CD4-positive, alpha-beta T cell (primary cell): ENCODE results near the gene ZNF641. TPM values are rescaled to one million over a fixed set of nuclear protein-coding genes. Genes with fewer than 3 reads are reported as not detected.

Experiments
- ATAC-seq: fragments of 200-7000 bp; cut with Tn5 transposase; one replicate; pipeline ENCODE4 v1.10.0; 2022; ENCODE audit warnings: mild to moderate bottlenecking; ENCODE audit not compliant: poor library complexity
- CTCF ChIA-PET: fragments of 350-600 bp; sonication (Branson Sonifier 250); formaldehyde crosslinking; loops from one replicate; lab custom pipeline; 2021; ENCODE audit warnings: antibody characterized with exemption, inconsistent platforms; lab: Charles Lee
- POLR2A ChIA-PET: fragments of 350-600 bp; sonication (Branson Sonifier 250); formaldehyde crosslinking; loops from one replicate; lab custom pipeline; 2021; ENCODE audit warnings: antibody characterized with exemption, inconsistent platforms; lab: Charles Lee
- DNase-seq, 14 experiments: peaks; one replicate each; pipeline ENCODE4 v3.0.0-alpha.2; 2013 to 2020; ENCODE audit warnings: mixed read lengths in 2 of 14
- H3K27ac ChIP-seq, 2 donors: one replicate each; pipeline versions ENCODE4 v1.5.1 to v1.7.0; 2013; ENCODE audit warnings: low read length in 2 of 2, low read depth in 1 of 2, mild to moderate bottlenecking in 1 of 2
- H3K27me3 ChIP-seq, 2 experiments: 1 replicate in 1 of 2; 2 replicates in 1 of 2; pipeline versions ENCODE4 v1.6.1 to v1.7.0; 2013; ENCODE audit warnings: low read length in 2 of 2, control low read depth in 1 of 2, mild to moderate bottlenecking in 1 of 2, moderate library complexity in 1 of 2; ENCODE audit not compliant: insufficient read depth in 2 of 2, control insufficient read depth in 1 of 2
- H3K36me3 ChIP-seq: one replicate; pipeline ENCODE4 v1.6.1; 2013; ENCODE audit warnings: low read length, control low read depth; ENCODE audit not compliant: insufficient read depth
- H3K4me1 ChIP-seq: one replicate; pipeline ENCODE4 v1.6.1; 2013; ENCODE audit warnings: low read length, control low read depth; ENCODE audit not compliant: insufficient read depth
- H3K4me3 ChIP-seq: one replicate; pipeline ENCODE4 v1.5.1; 2013; ENCODE audit warnings: mild to moderate bottlenecking, low read length, moderate library complexity
- H3K9me3 ChIP-seq, 2 experiments: 1 replicate in 1 of 2; 2 replicates in 1 of 2; pipeline versions ENCODE4 v1.6.1 to v1.7.0; 2013; ENCODE audit warnings: low read length in 2 of 2, mild to moderate bottlenecking in 2 of 2, control low read depth in 1 of 2, moderate library complexity in 1 of 2; ENCODE audit not compliant: control insufficient read depth in 1 of 2, insufficient read depth in 1 of 2
- H3K27ac Mint-ChIP-seq: one replicate; pipeline ENCODE4 v1.8.0; 2020; ENCODE audit warnings: mixed read lengths
- H3K27me3 Mint-ChIP-seq: one replicate; pipeline ENCODE4 v1.8.0; 2021; ENCODE audit warnings: mixed read lengths
- H3K36me3 Mint-ChIP-seq: one replicate; pipeline ENCODE4 v1.8.0; 2021; ENCODE audit warnings: low read depth, mixed read lengths
- H3K4me1 Mint-ChIP-seq: one replicate; pipeline ENCODE4 v1.8.0; 2021; ENCODE audit warnings: low read depth, mixed read lengths
- H3K4me3 Mint-ChIP-seq: one replicate; pipeline ENCODE4 v1.8.0; 2020; ENCODE audit warnings: mild to moderate bottlenecking, mixed read lengths
- H3K9me3 Mint-ChIP-seq: one replicate; pipeline ENCODE4 v1.8.0; 2020; ENCODE audit warnings: mixed read lengths
- CTCF ChIP-seq: fragments of 200-600 bp; IDR thresholded peaks from one replicate; pipeline ENCODE4 v1.8.0; 2022; ENCODE audit warnings: antibody characterized with exemption, mild to moderate bottlenecking
- intact Hi-C, 2 experiments: fragments of 100-400 bp; cut with DNase I in 1 of 2; cut with micrococcal nuclease in 1 of 2; formaldehyde crosslinking; loops; one replicate each; pipeline versions ENCODE4 v1.15.1 to v1.9.0; 2023 to 2025; cut with DNase I, micrococcal nuclease
- total RNA-seq, 174 experiments: library from RNA in 2 of 174; stranded (reverse) in 2 of 174; gene quantifications; one replicate each; pipeline ENCODE4 v1.2.3 and lab custom pipeline; 2021 to 2026

Gene ZNF641
- total RNA-seq, 2 experiments from 2014 or later: 16.6 to 19.8 TPM

GRCh38 chr12:48356041-48356768, 5.5 kb upstream of the ZNF641 start:
- DNase-seq (no peak), ATAC-seq (no peak)
- Histone ChIP-seq H3K9me3 (no peaks in the 10 kb centered on the region), H3K27me3 (no peaks in the 10 kb centered on the region), H3K4me1 (peaks cover 3% of the 10 kb centered on the region), H3K27ac (no peak overlapping the region), H3K4me3 (no peak overlapping the region), H3K36me3 (no peaks in the 10 kb centered on the region)
- H3K9me3 Mint-ChIP-seq: no peaks in the 10 kb centered on the region
- H3K4me1 Mint-ChIP-seq: peaks cover 13% of the 10 kb centered on the region
- H3K4me3 Mint-ChIP-seq: no peak overlapping the region
- no peaks in the 10 kb centered on the region for H3K27me3 Mint-ChIP-seq
- POLR2A ChIA-PET: no interaction called here
- intact Hi-C loops: loop anchor here in 1 of 2 experiments (10.0 kb wide), 3 partner anchors 391 to 1981 kb away; partner anchors contain the start of genes SLC38A2 and TMEM106C
- CTCF ChIA-PET: no interaction called here
- no peak overlapping the region for H3K27ac Mint-ChIP-seq
- H3K36me3 Mint-ChIP-seq: no peaks in the 10 kb centered on the region
- no peak for TF ChIP-seq CTCF

- no peak for TF ChIP-seq CTCF
- Mint-ChIP-seq H3K36me3 (peaks cover 28% of the 10 kb centered on the region), H3K27me3 (no peaks in the 10 kb centered on the region), H3K27ac (peak overlapping the region; percentile 78), H3K9me3 (no peaks in the 10 kb centered on the region), H3K4me1 (peaks cover 42% of the 10 kb centered on the region), H3K4me3 (peak overlapping the region; percentile 90)
- Histone ChIP-seq H3K36me3 (peaks cover 9% of the 10 kb centered on the region), H3K9me3 (no peaks in the 10 kb centered on the region), H3K27me3 (no peaks in the 10 kb centered on the region), H3K4me3 (no peak overlapping the region), H3K4me1 (peaks cover 19% of the 10 kb centered on the region), H3K27ac (no peak overlapping the region)
- no peak for DNase-seq
- ChIA-PET POLR2A (no interaction called here), CTCF (no interaction called here)
- intact Hi-C loops: loop anchor here (5.0 to 10.0 kb wide), 6 partner anchors 155 to 1977 kb away; partner anchors contain the start of genes CCDC184 (in 1 of the 2), SENP1 (in 1 of the 2), SLC38A2 (in 1 of the 2) and TMEM106C (in 1 of the 2)
- ATAC-seq: no peak
Observed at GRCh38 chr12:48352157-48352760, 1.5 kb upstream of the ZNF641 start.

GRCh38 chr12:48351022-48351708, 446 bp upstream of the ZNF641 start:
- intact Hi-C loops: loop anchor here (5.0 to 10.0 kb wide), 6 partner anchors 154 to 1976 kb away; partner anchors contain the start of genes CCDC184 (in 1 of the 2), SENP1 (in 1 of the 2), SLC38A2 (in 1 of the 2) and TMEM106C (in 1 of the 2)
- DNase-seq (no peak), ATAC-seq (no peak)
- H3K27me3 ChIP-seq: no peaks in the 10 kb centered on the region
- TF ChIP-seq CTCF: no peak
- H3K4me3 Mint-ChIP-seq: peak overlapping the region; percentile 90
- H3K4me1 Mint-ChIP-seq: peaks cover 45% of the 10 kb centered on the region
- ChIA-PET CTCF (no interaction called here), POLR2A (interaction anchor here (0.6 to 2.0 kb wide), 3 partner anchors 10 to 195 kb away, joined by 3 to 37 read pairs (median 4); no protein-coding TSS in a partner anchor)
- H3K27ac Mint-ChIP-seq: peak overlapping the region; percentile 78
- no peaks in the 10 kb centered on the region for H3K9me3 Mint-ChIP-seq
- peak overlapping the region; percentile 32 to 52 for H3K27ac ChIP-seq
- H3K4me1 ChIP-seq: peaks cover 19% of the 10 kb centered on the region
- peaks cover 20% of the 10 kb centered on the region for H3K36me3 ChIP-seq
- H3K4me3 ChIP-seq: peak overlapping the region; percentile 58
- no peaks in the 10 kb centered on the region for H3K9me3 ChIP-seq
- H3K27me3 Mint-ChIP-seq: no peaks in the 10 kb centered on the region
- H3K36me3 Mint-ChIP-seq: peaks cover 39% of the 10 kb centered on the region
